DND-41 (cell line): ENCODE data around the gene LMF2.

Experiments
- CTCF ChIP-seq: IDR thresholded peaks from 2 replicates; pipeline ENCODE4 v1.5.1; 2012; ENCODE audit warnings: borderline replicate concordance, low read length, moderate library complexity, mild to moderate bottlenecking; ENCODE audit not compliant: poor library complexity, severe bottlenecking; ENCODE audit errors: extremely low read depth
- EZH2 ChIP-seq: IDR thresholded peaks from 3 replicates; pipeline ENCODE4 v1.6.1; 2012; ENCODE audit warnings: borderline replicate concordance, low read depth, mild to moderate bottlenecking, moderate library complexity, low read length, inconsistent platforms; ENCODE audit not compliant: severe bottlenecking

GRCh38 chr22:50544746-50545253, 37.3 kb upstream of the LMF2 start:
- TF ChIP-seq CTCF (no peak), EZH2 (no peak)
